H1 (cell line): Measurements from ENCODE around the gene IFT122. TPM values are rescaled to one million over a fixed set of nuclear protein-coding genes. Genes with fewer than 3 reads are reported as not detected.

ENCODE experiments used
- CTCF ChIA-PET: fragments of 300-600 bp; sonication (Branson Sonifier 250); formaldehyde crosslinking; loops from one replicate; lab custom pipeline; 2021; ENCODE audit not compliant: partially characterized antibody; lab: Charles Lee
- POLR2A ChIA-PET: fragments of 300-600 bp; sonication (Branson Sonifier 250); formaldehyde crosslinking; loops from one replicate; lab custom pipeline; 2021; ENCODE audit warnings: inconsistent platforms; ENCODE audit not compliant: partially characterized antibody; lab: Charles Lee
- DNase-seq, 2 experiments: peaks; one replicate each; pipeline versions ENCODE4 v3.0.0 to v3.0.0-alpha.2; 2010 to 2022; ENCODE audit warnings: low spot score in 2 of 2, low read depth in 1 of 2, mixed read lengths in 1 of 2
- FAIRE-seq: peaks from 2 replicates; lab custom pipeline; 2011; peaks lifted over from hg19 to GRCh38; lab: Jason Lieb, UNC
- H2AFZ ChIP-seq: 2 replicates; pipeline ENCODE4 v1.8.1; 2012; ENCODE audit warnings: low read length, inconsistent platforms
- H2AK5ac ChIP-seq: 2 replicates; pipeline ENCODE4 v1.6.1; 2013; ENCODE audit warnings: low read depth, low read length
- H2BK120ac ChIP-seq: replicated peaks from 2 replicates; pipeline ENCODE3; 2013; ENCODE audit warnings: low read depth, low read length, inconsistent platforms
- H2BK12ac ChIP-seq: 2 replicates; pipeline ENCODE4 v1.6.1; 2013; ENCODE audit warnings: low read depth, low read length
- H2BK15ac ChIP-seq: 2 replicates; pipeline ENCODE4 v1.6.1; 2013; ENCODE audit warnings: low read length
- H2BK20ac ChIP-seq: 2 replicates; pipeline ENCODE4 v1.6.1; 2013; ENCODE audit warnings: low read length
- H2BK5ac ChIP-seq: 2 replicates; pipeline ENCODE4 v1.6.1; 2013; ENCODE audit warnings: low read depth, low read length
- H3K14ac ChIP-seq: 2 replicates; pipeline ENCODE4 v1.6.1; 2013; ENCODE audit warnings: inconsistent platforms; ENCODE audit not compliant: insufficient read length
- H3K18ac ChIP-seq: 2 replicates; pipeline ENCODE4 v1.6.1; 2013; ENCODE audit warnings: low read length; ENCODE audit errors: extremely low read depth
- H3K23ac ChIP-seq: 2 replicates; pipeline ENCODE4 v1.6.1; 2013; ENCODE audit warnings: inconsistent platforms; ENCODE audit not compliant: insufficient read length
- H3K23me2 ChIP-seq: 2 replicates; pipeline ENCODE4 v1.6.1; 2013; ENCODE audit warnings: low read depth, low read length
- H3K27ac ChIP-seq: 2 replicates; pipeline ENCODE4 v1.6.1; 2011; ENCODE audit warnings: low read depth, low read length, inconsistent platforms
- H3K27me3 ChIP-seq, 4 experiments: replicated peaks in 1 of 4; 1 replicate in 1 of 4; 2 replicates in 3 of 4; pipeline versions ENCODE4 v1.6.1 to v1.8.1; 2011 to 2013; ENCODE audit warnings: low read length in 3 of 4, mild to moderate bottlenecking in 3 of 4, inconsistent platforms in 2 of 4, mixed read lengths in 2 of 4, moderate library complexity in 1 of 4; ENCODE audit not compliant: control insufficient read depth in 3 of 4, insufficient read depth in 3 of 4; ENCODE audit errors: extremely low read depth in 1 of 4
- H3K36me3 ChIP-seq, 4 experiments: 2 replicates each; pipeline versions ENCODE4 v1.6.1 to v1.8.1; 2011 to 2013; ENCODE audit warnings: mild to moderate bottlenecking in 4 of 4, low read length in 3 of 4, moderate library complexity in 2 of 4, control low read depth in 1 of 4, inconsistent platforms in 1 of 4; ENCODE audit not compliant: insufficient read depth in 4 of 4, control insufficient read depth in 2 of 4
- H3K4ac ChIP-seq: replicated peaks from 2 replicates; pipeline ENCODE3; 2013; ENCODE audit warnings: low read length, low read depth, mixed read lengths, inconsistent platforms; ENCODE audit not compliant: insufficient read length
- H3K4me1 ChIP-seq, 4 experiments: replicated peaks in 1 of 4; 1 replicate in 1 of 4; 2 replicates in 3 of 4; pipeline versions ENCODE4 v1.6.1 to v1.8.1; 2011 to 2013; ENCODE audit warnings: low read length in 3 of 4, inconsistent platforms in 2 of 4, mixed read lengths in 1 of 4; ENCODE audit not compliant: insufficient read depth in 4 of 4, control insufficient read depth in 3 of 4
- H3K4me2 ChIP-seq, 2 experiments: 2 replicates each; pipeline versions ENCODE4 v1.6.1 to v1.8.1; 2011 to 2013; ENCODE audit warnings: low read depth in 2 of 2, low read length in 2 of 2, control low read depth in 1 of 2, inconsistent platforms in 1 of 2, mild to moderate bottlenecking in 1 of 2; ENCODE audit not compliant: insufficient read depth in 1 of 2
- H3K4me3 ChIP-seq, 4 experiments: fragments of 200-600, 300-600 bp in 1 of 4; sonication (generic), shearing (Covaris generic), sonication (Bioruptor Twin) in 1 of 4; 2 replicates each; pipeline versions ENCODE4 v1.5.1 to v1.8.1; 2011 to 2016; ENCODE audit warnings: low read length in 4 of 4, low read depth in 3 of 4, control low read depth in 2 of 4, inconsistent platforms in 2 of 4, mild to moderate bottlenecking in 2 of 4, mixed read lengths in 1 of 4, moderate library complexity in 1 of 4; ENCODE audit not compliant: insufficient read depth in 2 of 4; ENCODE audit errors: extremely low read depth in 1 of 4
- H3K56ac ChIP-seq: replicated peaks from 2 replicates; pipeline ENCODE3; 2013; ENCODE audit warnings: low read depth, mild to moderate bottlenecking, mixed read lengths, low read length, inconsistent platforms; ENCODE audit not compliant: insufficient read length
- H3K79me1 ChIP-seq: 2 replicates; pipeline ENCODE4 v1.6.1; 2013; ENCODE audit warnings: low read depth, low read length, control low read depth
- H3K79me2 ChIP-seq, 2 experiments: 2 replicates each; pipeline versions ENCODE4 v1.6.1 to v1.8.1; 2012 to 2013; ENCODE audit warnings: low read length in 2 of 2, mild to moderate bottlenecking in 2 of 2, inconsistent platforms in 1 of 2; ENCODE audit not compliant: insufficient read depth in 2 of 2, control insufficient read depth in 1 of 2
- H3K9ac ChIP-seq, 4 experiments: replicated peaks in 1 of 4; 1 replicate in 1 of 4; 2 replicates in 3 of 4; pipeline versions ENCODE4 v1.6.1 to v1.8.1; 2011 to 2013; ENCODE audit warnings: low read depth in 3 of 4, low read length in 3 of 4, control low read depth in 2 of 4, mild to moderate bottlenecking in 2 of 4, moderate library complexity in 2 of 4, inconsistent platforms in 1 of 4; ENCODE audit errors: extremely low read depth in 1 of 4
- H3K9me3 ChIP-seq, 2 experiments: 2 replicates each; pipeline versions ENCODE4 v1.6.1 to v1.8.1; 2012 to 2013; ENCODE audit warnings: mild to moderate bottlenecking in 2 of 2, moderate library complexity in 2 of 2, control low read depth in 1 of 2, inconsistent platforms in 1 of 2, low read depth in 1 of 2, low read length in 1 of 2, mixed read lengths in 1 of 2; ENCODE audit not compliant: insufficient read depth in 2 of 2
- H4K20me1 ChIP-seq, 2 experiments: replicated peaks in 1 of 2; 2 replicates each; pipeline versions ENCODE3 to v1.8.1; 2011 to 2013; ENCODE audit warnings: inconsistent platforms in 2 of 2, low read length in 2 of 2, mild to moderate bottlenecking in 1 of 2; ENCODE audit not compliant: insufficient read depth in 2 of 2, control insufficient read depth in 1 of 2
- H4K5ac ChIP-seq: 2 replicates; pipeline ENCODE4 v1.6.1; 2013; ENCODE audit warnings: low read length, low read depth, mixed read lengths, inconsistent platforms; ENCODE audit not compliant: insufficient read length
- H4K8ac ChIP-seq: 2 replicates; pipeline ENCODE4 v1.8.0; 2013; ENCODE audit warnings: mild to moderate bottlenecking, moderate library complexity, low read length, inconsistent platforms; ENCODE audit not compliant: insufficient read depth; ENCODE audit errors: extremely low read depth
- H4K91ac ChIP-seq: replicated peaks from 2 replicates; pipeline ENCODE3; 2013; ENCODE audit warnings: low read length, mixed read lengths, inconsistent platforms; ENCODE audit not compliant: insufficient read length
- CBX5 ChIP-seq: fragments of 300-800, 300-1000 bp; sonication (generic); IDR thresholded peaks from 2 replicates; pipeline ENCODE4 v1.7.1; 2016; ENCODE audit warnings: antibody characterized with exemption, low read length, low read depth
- EGR1 ChIP-seq: IDR thresholded peaks from 2 replicates; pipeline ENCODE4 v1.6.1; 2011; ENCODE audit warnings: low read depth, low read length, borderline replicate concordance
- EP300 ChIP-seq, 2 experiments: IDR thresholded peaks; 1 replicate in 1 of 2; 2 replicates in 1 of 2; pipeline ENCODE4 v1.6.1; 2011 to 2012; ENCODE audit warnings: low read depth in 2 of 2, low read length in 2 of 2, mild to moderate bottlenecking in 2 of 2, borderline replicate concordance in 1 of 2, inconsistent platforms in 1 of 2, moderate library complexity in 1 of 2
- EZH2 ChIP-seq: fragments of 200-600 bp; sonication (generic); IDR thresholded peaks from 2 replicates; pipeline ENCODE4 v1.7.1; 2012; ENCODE audit warnings: low read depth, mild to moderate bottlenecking, moderate library complexity, low read length, inconsistent platforms; ENCODE audit not compliant: severe bottlenecking
- GABPA ChIP-seq: IDR thresholded peaks from 2 replicates; pipeline ENCODE4 v1.6.1; 2011; ENCODE audit warnings: mild to moderate bottlenecking, low read length, moderate library complexity, borderline replicate concordance; ENCODE audit not compliant: insufficient read depth
- KDM1A ChIP-seq: fragments of 200-600, 300-600 bp; sonication (generic); IDR thresholded peaks from 2 replicates; pipeline ENCODE4 v1.7.1; 2016; ENCODE audit warnings: mild to moderate bottlenecking, low read length, borderline replicate concordance
- KDM4A ChIP-seq: IDR thresholded peaks from one replicate; pipeline ENCODE4 v1.7.1; 2012; ENCODE audit warnings: low read depth, mild to moderate bottlenecking, moderate library complexity, low read length, inconsistent platforms; ENCODE audit not compliant: severe bottlenecking
- MAX ChIP-seq: IDR thresholded peaks from 2 replicates; pipeline ENCODE4 v1.6.1; 2012; ENCODE audit warnings: inconsistent platforms
- POLR2A ChIP-seq, 2 experiments: IDR thresholded peaks; 1 replicate in 1 of 2; 2 replicates in 1 of 2; pipeline ENCODE4 v1.6.1; 2011; ENCODE audit warnings: low read depth in 2 of 2, low read length in 2 of 2, mild to moderate bottlenecking in 2 of 2; ENCODE audit errors: control extremely low read depth in 1 of 2
- POU5F1 ChIP-seq: IDR thresholded peaks from 2 replicates; pipeline ENCODE4 v1.6.1; 2011; ENCODE audit warnings: low read depth, mild to moderate bottlenecking, low read length, moderate library complexity
- SP2 ChIP-seq: IDR thresholded peaks from 2 replicates; pipeline ENCODE4 v1.6.1; 2012; ENCODE audit warnings: mild to moderate bottlenecking, low read length, inconsistent platforms
- TBP ChIP-seq: IDR thresholded peaks from 2 replicates; pipeline ENCODE4 v1.6.1; 2011; ENCODE audit warnings: low read depth, low read length, improper control_type of control experiment
- USF2 ChIP-seq: IDR thresholded peaks from 2 replicates; pipeline ENCODE4 v1.6.1; 2011; ENCODE audit warnings: low read length, improper control_type of control experiment
- WGBS, 2 experiments: shearing (Covaris generic) in 1 of 2; methylation state at CpG; one replicate each; pipeline versions ENCODE4 v1.1.6 to v1.1.7; 2013 to 2015; ENCODE audit warnings: low lambda C conversion rate in 2 of 2, mixed read lengths in 2 of 2, inconsistent platforms in 1 of 2, low coverage in 1 of 2, missing lambda C conversion rate in 1 of 2; ENCODE audit not compliant: insufficient replicate concordance in 2 of 2, insufficient coverage in 1 of 2, insufficient read length in 1 of 2; ENCODE audit errors: extremely low coverage in 1 of 2, missing lambda C conversion rate in 1 of 2; 5-methylcytosine and 5-hydroxymethylcytosine counted together
- polyA plus RNA-seq, 7 experiments: library from polyadenylated mRNA; depleted of rRNA in 3 of 7; stranded (reverse) in 5 of 7; unstranded in 2 of 7; fragments of >200 nt in 5 of 7; fragments of 200-250 nt in 2 of 7; gene quantifications; 1 replicate in 5 of 7; 2 replicates in 1 of 7; 4 replicates in 1 of 7; pipeline versions ENCODE4 v1.2.1 to v1.2.3, GENCODE V29; 2011 to 2013; ENCODE audit warnings: missing spikeins in 2 of 7, mixed read lengths in 2 of 7
- total RNA-seq: library from RNA; stranded (reverse); fragmentation: NEBNext Ultra II Directional; extraction: Animal tissue kit (Norgen Biotek cat#: 25700); gene quantifications from 2 replicates; pipeline ENCODE4 v1.2.1, GENCODE V29; 2021

IFT122 gene
- total and polyA plus RNA-seq, 2 of the 8 experiments (the other 6 are each of a cell fraction or from before 2014, with no cell fraction given) = 23.7 to 25.1 TPM

- FAIRE-seq (no peak), DNase-seq (no peak)
- no peak overlapping the region for H3K27ac ChIP-seq
- WGBS, 2 experiments = 73% methylated on average over 4 of the region's 4 CpGs; no CpG with 5 or more reads in 1 of the 2 experiments
- H3K23ac ChIP-seq = no peak overlapping the region
- H4K5ac ChIP-seq = no peak overlapping the region
- H2BK120ac ChIP-seq = no peak overlapping the region
- ChIA-PET POLR2A (interaction anchor here (0.6 to 1.2 kb wide), 2 partner anchors 9 to 204 kb away, joined by 3 to 4 read pairs; a partner anchor contains a TSS), CTCF (interaction anchor here (2.4 kb wide), 1 partner anchor 29 kb away, joined by 7 read pairs; no protein-coding TSS in a partner anchor)
- no peak overlapping the region for H2AFZ ChIP-seq
- no peaks in the 10 kb centered on the region for H3K27me3 ChIP-seq
- H3K4me3 ChIP-seq = no peak overlapping the region
- no peaks in the 10 kb centered on the region; a peak in 2 of 8 replicates for H3K36me3 ChIP-seq
- H3K4me2 ChIP-seq = no peak overlapping the region
- H3K4me1 ChIP-seq = no peaks in the 10 kb centered on the region; a peak in 1 of 7 replicates
- H3K23me2 ChIP-seq = no peaks in the 10 kb centered on the region
- H2BK15ac ChIP-seq = no peak overlapping the region
- no peak overlapping the region for H3K56ac ChIP-seq
- H2BK20ac ChIP-seq = no peak overlapping the region
- no peak overlapping the region for H3K18ac ChIP-seq
- H3K79me2 ChIP-seq = no peaks in the 10 kb centered on the region
- H4K8ac ChIP-seq = no peak overlapping the region
- H2BK5ac ChIP-seq = no peak overlapping the region
- no peaks in the 10 kb centered on the region for H3K9me3 ChIP-seq
- no peak overlapping the region for H2AK5ac ChIP-seq
- H3K4ac ChIP-seq = no peak overlapping the region
- no peak overlapping the region for H4K91ac ChIP-seq
- no peaks in the 10 kb centered on the region for H3K79me1 ChIP-seq
- no peak overlapping the region for H3K9ac ChIP-seq
- no peak overlapping the region for H2BK12ac ChIP-seq
- no peak overlapping the region for H3K14ac ChIP-seq
- H4K20me1 ChIP-seq = no peaks in the 10 kb centered on the region
- TF ChIP-seq USF2 = no peak
- no peak for TF ChIP-seq SP2
- TF ChIP-seq CBX5 = no peak
- TF ChIP-seq KDM4A = no peak
- no peak for TF ChIP-seq MAX
- no peak for TF ChIP-seq EP300 (IDR thresholded peaks at IDR 0.05; ENCODE audit: borderline replicate concordance in 1 of 2, low read depth in 2 of 2, low read length in 2 of 2)
- TF ChIP-seq EZH2 = no peak
- no peak for TF ChIP-seq TBP
- no peak for TF ChIP-seq POU5F1
- no peak for TF ChIP-seq EGR1
- no peak for TF ChIP-seq KDM1A
- TF ChIP-seq GABPA = no peak
- TF ChIP-seq POLR2A (IDR thresholded peaks at IDR 0.05; ENCODE audit: control extremely low read depth in 1 of 2, low read depth in 2 of 2, low read length in 2 of 2) = no peak
Measured at GRCh38 chr3:129520960-129521359, 80.9 kb downstream of the IFT122 start.
